ENCODE data around the gene RGS18. TPM values are rescaled to one million over a fixed set of nuclear protein-coding genes. Genes with fewer than 3 reads are reported as not detected.

Gene RGS18
- total and polyA plus RNA-seq, 2 of the 4 experiments (the other 2 are of a cell fraction) = 0.09 to 0.18 TPM

DNA sequence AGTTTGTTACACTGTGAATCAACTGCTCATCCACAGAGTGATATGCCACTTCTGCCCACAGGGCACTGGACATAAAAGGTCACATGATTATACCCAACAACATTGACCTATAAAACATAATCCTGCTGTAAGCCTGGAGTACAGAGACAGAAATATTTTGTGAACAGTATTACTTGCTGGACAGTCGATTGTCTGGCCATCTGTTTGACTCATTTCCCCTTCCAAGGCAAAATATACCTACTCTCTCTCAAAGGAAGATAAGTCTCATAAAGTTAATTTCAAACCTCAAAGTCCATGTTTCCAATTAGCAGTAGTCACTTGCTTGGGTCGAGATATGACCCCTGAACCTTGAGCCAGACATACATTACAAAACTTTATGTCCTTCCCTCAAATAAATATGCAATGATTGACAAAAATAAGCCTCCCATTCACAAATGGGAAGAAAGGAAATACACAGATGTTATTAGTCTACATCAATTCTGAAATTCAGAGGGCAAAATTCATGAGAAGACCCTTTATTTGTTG lies 39.3 kb upstream of the RGS18 start:
- Histone ChIP-seq H2BK15ac (ENCODE audit: low read depth, low read length) (no peak overlapping the region), H2AK5ac (ENCODE audit: low read depth, low read length) (no peak overlapping the region), H3K14ac (replicated peaks; ENCODE audit: low read depth, low read length) (no peak overlapping the region; the same call in 1 of the 2 replicates), H2AK9ac (replicated peaks; ENCODE audit: low read depth, low read length, poor library complexity) (no peak overlapping the region), H3K27ac (ENCODE audit: insufficient read depth, low read length) (no peak overlapping the region), H3K9me1 (ENCODE audit: insufficient read depth, low read length) (no peaks in the 10 kb centered on the region), H3K4me3 (ENCODE audit: insufficient read depth, low read depth, low read length) (no peak overlapping the region), H3K4me2 (ENCODE audit: low read depth, low read length) (no peak overlapping the region), H4K5ac (ENCODE audit: low read depth, low read length) (no peak overlapping the region), H3K4me1 (ENCODE audit: control insufficient read depth, insufficient read depth, low read length) (peaks cover 2% of the 10 kb centered on the region; the same call in 1 of the 2 replicates), H2BK20ac (ENCODE audit: low read depth, low read length) (0 out of 2 replicates have a peak overlapping the region, but pooled peaks have one; percentile 61), H3K56ac (ENCODE audit: extremely low read depth, insufficient read depth, low read length) (no peak overlapping the region), H2BK120ac (ENCODE audit: low read depth, low read length) (peak overlapping the region; percentile 40; the same call in 1 of the 2 replicates), H3K4ac (ENCODE audit: low read depth, low read length) (no peak overlapping the region), H3K9ac (ENCODE audit: low read depth, low read length) (no peak overlapping the region), H4K20me1 (ENCODE audit: insufficient read depth, low read length) (no peaks in the 10 kb centered on the region), H3K79me1 (ENCODE audit: low read depth in 1 of 2, low read length in 2 of 2) (no peaks in the 10 kb centered on the region), H4K91ac (ENCODE audit: insufficient read depth, low read depth, low read length) (no peak overlapping the region), H3K23ac (ENCODE audit: low read depth, low read length) (no peak overlapping the region), H2AFZ (replicated peaks; ENCODE audit: low read length, poor library complexity) (no peak overlapping the region), H3K36me3 (ENCODE audit: control insufficient read depth, insufficient read depth, low read length) (no peaks in the 10 kb centered on the region), H4K8ac (ENCODE audit: low read depth in 2 of 2, low read length in 2 of 2) (no peak overlapping the region), H3K18ac (ENCODE audit: low read depth, low read length) (peak overlapping the region; percentile 18; the same call in 1 of the 2 replicates), H2BK5ac (ENCODE audit: low read depth, low read length, poor library complexity, severe bottlenecking) (no peak overlapping the region), H3K9me3 (ENCODE audit: control insufficient read depth, insufficient read depth, low read length) (0 out of 2 replicates have a peak, but pooled peaks cover 3% of the 10 kb centered on the region), H3K27me3 (ENCODE audit: control insufficient read depth, insufficient read depth, low read length) (no peaks in the 10 kb centered on the region)
- POLR2A ChIA-PET (ENCODE audit: unreplicated experiment) = no interaction called here
- DNase-seq = no peak
- CTCF ChIA-PET = no interaction called here
- intact Hi-C loops (cut with micrococcal nuclease) (no loop called here), dilution Hi-C loops (cut with HindIII; ENCODE audit: low sequenced_read_pairs, unreplicated experiment) (no loop called here), in situ Hi-C loops (cut with MboI; ENCODE audit: low sequenced_read_pairs) (no loop called here)
- no TSS peak for BruUV-seq (replicated peaks)
- WGBS, 2 experiments (ENCODE audit: extremely low coverage in 2 of 2, insufficient read length in 1 of 2) = no CpG with 5 or more reads among the region's 2 CpGs
- TF ChIP-seq BHLHE40 (IDR thresholded peaks at IDR 0.05; ENCODE audit: low read depth, low read length) (no peak), RCOR1 (IDR thresholded peaks at IDR 0.05; ENCODE audit: insufficient replicate concordance, low read length) (no peak)
- ATAC-seq (ENCODE audit: low read depth) = no peak

Data from IMR-90 (cell line).